IMR-90 (cell line): ENCODE results near the gene RMND5B. TPM values are rescaled to one million over a fixed set of nuclear protein-coding genes. Genes with fewer than 3 reads are reported as not detected.

ENCODE experiments used
- ATAC-seq: fragments of 200-7000 bp; cut with Tn5 transposase; 2 replicates; pipeline ENCODE4 v1.9.1; 2020; ENCODE audit warnings: low read depth, mild to moderate bottlenecking, moderate library complexity
- BruUV-seq: library from RNA; stranded (reverse); fragments of 400-500 nt; replicated peaks from 2 replicates; lab custom pipeline; 2021; lab: Mats Ljungman, UMichigan
- CTCF ChIA-PET: fragments of 300-600 bp; formaldehyde crosslinking; extraction: SDS; loops from one replicate; lab custom pipeline; 2021; ENCODE audit warnings: antibody characterized with exemption; lab: Yijun Ruan, JAX
- POLR2A ChIA-PET: fragments of 300-600 bp; sonication (Branson Sonifier 250); formaldehyde crosslinking; loops from one replicate; lab custom pipeline; 2022; ENCODE audit warnings: antibody characterized with exemption; ENCODE audit not compliant: unreplicated experiment; lab: Charles Lee
- DNase-seq: peaks from one replicate; pipeline ENCODE4 v3.0.0; 2013
- H2AFZ ChIP-seq: replicated peaks from 2 replicates; pipeline ENCODE3; 2013; ENCODE audit warnings: low read length, mild to moderate bottlenecking; ENCODE audit not compliant: poor library complexity
- H2AK5ac ChIP-seq: 2 replicates; pipeline ENCODE4 v1.6.1; 2013; ENCODE audit warnings: low read depth, low read length, inconsistent platforms
- H2AK9ac ChIP-seq: replicated peaks from 2 replicates; pipeline ENCODE3; 2013; ENCODE audit warnings: mild to moderate bottlenecking, low read depth, low read length, moderate library complexity; ENCODE audit not compliant: poor library complexity
- H2BK120ac ChIP-seq: 2 replicates; pipeline ENCODE4 v1.6.1; 2013; ENCODE audit warnings: low read depth, low read length, inconsistent platforms
- H2BK15ac ChIP-seq: 3 replicates; pipeline ENCODE4 v1.6.1; 2013; ENCODE audit warnings: low read depth, low read length, inconsistent platforms
- H2BK20ac ChIP-seq: 2 replicates; pipeline ENCODE4 v1.6.1; 2013; ENCODE audit warnings: low read depth, mild to moderate bottlenecking, inconsistent platforms, low read length, moderate library complexity
- H2BK5ac ChIP-seq: 2 replicates; pipeline ENCODE4 v1.6.1; 2013; ENCODE audit warnings: mild to moderate bottlenecking, low read depth, low read length, inconsistent platforms; ENCODE audit not compliant: poor library complexity, severe bottlenecking
- H3K14ac ChIP-seq: replicated peaks from 2 replicates; pipeline ENCODE4 v1.6.1; 2013; ENCODE audit warnings: low read depth, low read length, inconsistent platforms
- H3K18ac ChIP-seq: 2 replicates; pipeline ENCODE4 v1.6.1; 2013; ENCODE audit warnings: low read depth, low read length, control low read depth
- H3K23ac ChIP-seq: 2 replicates; pipeline ENCODE4 v1.6.1; 2013; ENCODE audit warnings: low read depth, low read length, inconsistent platforms
- H3K27ac ChIP-seq: 2 replicates; pipeline ENCODE4 v1.5.1; 2013; ENCODE audit warnings: mild to moderate bottlenecking, control low read depth, low read length; ENCODE audit not compliant: insufficient read depth
- H3K27me3 ChIP-seq: 2 replicates; pipeline ENCODE4 v1.6.1; 2013; ENCODE audit warnings: low read length; ENCODE audit not compliant: control insufficient read depth, insufficient read depth
- H3K36me3 ChIP-seq: 2 replicates; pipeline ENCODE4 v1.6.1; 2013; ENCODE audit warnings: low read length, mixed read lengths; ENCODE audit not compliant: control insufficient read depth, insufficient read depth
- H3K4ac ChIP-seq: 2 replicates; pipeline ENCODE4 v1.6.1; 2013; ENCODE audit warnings: low read depth, low read length, inconsistent platforms
- H3K4me1 ChIP-seq: 2 replicates; pipeline ENCODE4 v1.6.1; 2013; ENCODE audit warnings: low read length, mixed read lengths; ENCODE audit not compliant: control insufficient read depth, insufficient read depth
- H3K4me2 ChIP-seq: 2 replicates; pipeline ENCODE4 v1.6.1; 2013; ENCODE audit warnings: low read depth, mild to moderate bottlenecking, control low read depth, low read length, moderate library complexity
- H3K4me3 ChIP-seq: 2 replicates; pipeline ENCODE4 v1.5.1; 2013; ENCODE audit warnings: low read depth, mild to moderate bottlenecking, control low read depth, low read length, moderate library complexity; ENCODE audit not compliant: insufficient read depth
- H3K56ac ChIP-seq: 2 replicates; pipeline ENCODE4 v1.6.1; 2013; ENCODE audit warnings: low read length, inconsistent platforms; ENCODE audit not compliant: insufficient read depth; ENCODE audit errors: extremely low read depth
- H3K79me1 ChIP-seq, 2 experiments: 2 replicates each; pipeline ENCODE4 v1.6.1; 2013; ENCODE audit warnings: low read length in 2 of 2, inconsistent platforms in 1 of 2, low read depth in 1 of 2
- H3K9ac ChIP-seq: 2 replicates; pipeline ENCODE4 v1.6.1; 2013; ENCODE audit warnings: low read depth, low read length, control low read depth
- H3K9me1 ChIP-seq: 2 replicates; pipeline ENCODE4 v1.6.1; 2013; ENCODE audit warnings: low read length, inconsistent platforms; ENCODE audit not compliant: insufficient read depth
- H3K9me3 ChIP-seq: 2 replicates; pipeline ENCODE4 v1.6.1; 2013; ENCODE audit warnings: low read length; ENCODE audit not compliant: control insufficient read depth, insufficient read depth
- H4K20me1 ChIP-seq: 2 replicates; pipeline ENCODE4 v1.6.1; 2013; ENCODE audit warnings: low read length, inconsistent platforms; ENCODE audit not compliant: insufficient read depth
- H4K5ac ChIP-seq: 2 replicates; pipeline ENCODE4 v1.6.1; 2013; ENCODE audit warnings: mild to moderate bottlenecking, low read depth, low read length, control low read depth
- H4K8ac ChIP-seq, 2 experiments: 2 replicates each; pipeline ENCODE4 v1.6.1; 2013; ENCODE audit warnings: low read depth in 2 of 2, low read length in 2 of 2, control low read depth in 1 of 2, inconsistent platforms in 1 of 2
- H4K91ac ChIP-seq: 2 replicates; pipeline ENCODE4 v1.6.1; 2013; ENCODE audit warnings: low read depth, low read length, inconsistent platforms; ENCODE audit not compliant: insufficient read depth
- BHLHE40 ChIP-seq: fragments of 150-350 bp; IDR thresholded peaks from 2 replicates; pipeline ENCODE4 v1.6.1; 2016; ENCODE audit warnings: mild to moderate bottlenecking, low read depth, low read length
- CEBPB ChIP-seq: IDR thresholded peaks from 2 replicates; pipeline ENCODE4 v1.6.1; 2012; ENCODE audit warnings: low read depth, low read length, improper control_type of control experiment
- CHD1 ChIP-seq: IDR thresholded peaks from 2 replicates; pipeline ENCODE4 v1.6.1; 2012; ENCODE audit warnings: low read depth, low read length, improper control_type of control experiment
- CTCF ChIP-seq: conservative IDR thresholded peaks from 2 replicates; pipeline ENCODE4 v1.5.1; 2012; ENCODE audit warnings: mild to moderate bottlenecking, low read depth, low read length, improper control_type of control experiment
- ELK1 ChIP-seq: fragments of 150-350 bp; IDR thresholded peaks from 2 replicates; pipeline ENCODE4 v1.6.1; 2016; ENCODE audit warnings: low read depth, mild to moderate bottlenecking, low read length, moderate library complexity, borderline replicate concordance
- FOS ChIP-seq: fragments of 150-350 bp; IDR thresholded peaks from 2 replicates; pipeline ENCODE4 v1.6.1; 2016; ENCODE audit warnings: low read depth, low read length
- MAFK ChIP-seq: IDR thresholded peaks from 2 replicates; pipeline ENCODE4 v1.6.1; 2012; ENCODE audit warnings: low read depth, low read length, improper control_type of control experiment
- MAZ ChIP-seq: IDR thresholded peaks from 2 replicates; pipeline ENCODE4 v1.6.1; 2012; ENCODE audit warnings: low read depth, mild to moderate bottlenecking, low read length, improper control_type of control experiment, moderate library complexity, borderline replicate concordance
- MXI1 ChIP-seq: IDR thresholded peaks from 2 replicates; pipeline ENCODE4 v1.6.1; 2012; ENCODE audit warnings: low read depth, mild to moderate bottlenecking, low read length, moderate library complexity, borderline replicate concordance
- NFE2L2 ChIP-seq: fragments of 150-350 bp; IDR thresholded peaks from 2 replicates; pipeline ENCODE4 v1.6.1; 2016; ENCODE audit warnings: low read depth, mild to moderate bottlenecking, low read length
- POLR2A ChIP-seq: IDR thresholded peaks from 2 replicates; pipeline ENCODE4 v1.6.1; 2012; ENCODE audit warnings: mild to moderate bottlenecking, low read depth, low read length
- RAD21 ChIP-seq: IDR thresholded peaks from 2 replicates; pipeline ENCODE4 v1.6.1; 2012; ENCODE audit warnings: low read length, improper control_type of control experiment
- RCOR1 ChIP-seq: IDR thresholded peaks from 2 replicates; pipeline ENCODE4 v1.6.1; 2012; ENCODE audit warnings: mild to moderate bottlenecking, low read length, improper control_type of control experiment; ENCODE audit not compliant: insufficient replicate concordance
- RFX5 ChIP-seq: IDR thresholded peaks from 2 replicates; pipeline ENCODE4 v1.8.0; 2012; ENCODE audit warnings: low read depth, mild to moderate bottlenecking, low read length, moderate library complexity
- SMC3 ChIP-seq: fragments of 150-350 bp; IDR thresholded peaks from 2 replicates; pipeline ENCODE4 v1.6.1; 2016; ENCODE audit warnings: low read depth, mild to moderate bottlenecking, antibody characterized with exemption, low read length, moderate library complexity
- USF2 ChIP-seq: fragments of 150-350 bp; IDR thresholded peaks from 2 replicates; pipeline ENCODE4 v1.6.1; 2017; ENCODE audit warnings: mild to moderate bottlenecking, antibody characterized with exemption, low read length, low read depth
- WGBS, 2 experiments: methylation state at CpG; one replicate each; pipeline versions ENCODE4 v1.1.5 to v1.1.7; 2013; ENCODE audit warnings: missing lambda C conversion rate in 2 of 2; ENCODE audit not compliant: insufficient read length in 1 of 2; ENCODE audit errors: extremely low coverage in 2 of 2; 5-methylcytosine and 5-hydroxymethylcytosine counted together
- dilution Hi-C: fragments of 300-500 bp; cut with HindIII; formaldehyde crosslinking; loops from one replicate; pipeline ENCODE4 v1.14.3; 2018; ENCODE audit warnings: low sequenced_read_pairs; ENCODE audit not compliant: unreplicated experiment
- in situ Hi-C: fragments of 300-500 bp; cut with MboI; formaldehyde crosslinking; loops from 3 replicates; pipeline ENCODE4 v1.14.3; 2019; ENCODE audit warnings: low sequenced_read_pairs, inconsistent platforms, mixed read lengths
- intact Hi-C: fragments of 100-400 bp; cut with micrococcal nuclease; formaldehyde crosslinking; loops from 2 replicates; pipeline ENCODE4 v1.10.0; 2022
- polyA plus RNA-seq, 3 experiments: library from polyadenylated mRNA; depleted of rRNA; stranded (reverse); fragments of >200 nt; gene quantifications; 2 replicates each; pipeline ENCODE4 v1.2.3, GENCODE V29; 2012; ENCODE audit warnings: low replicate concordance in 1 of 3
- total RNA-seq: library from RNA; depleted of rRNA; stranded (reverse); fragments of >200 nt; gene quantifications from 2 replicates; pipeline ENCODE4 v1.2.3, GENCODE V29; 2012

Gene RMND5B
- total and polyA plus RNA-seq, 2 of the 4 experiments (the other 2 are of a cell fraction) = 14.0 to 19.5 TPM

GRCh38 chr5:178106086-178106485 lies 24.7 kb upstream of the RMND5B start:
- ChIA-PET CTCF (no interaction called here), POLR2A (no interaction called here)
- H2BK20ac ChIP-seq = no peak overlapping the region
- WGBS, 2 experiments = 40% methylated on average over 1 of the region's 4 CpGs; no CpG with 5 or more reads in 1 of the 2 experiments
- no peak overlapping the region for H2BK15ac ChIP-seq
- no peak for TF ChIP-seq RFX5
- no peak for TF ChIP-seq ELK1
- TF ChIP-seq MAZ = no peak
- TF ChIP-seq MAFK = no peak
- no peak for TF ChIP-seq RCOR1
- no peak for TF ChIP-seq POLR2A
- TF ChIP-seq FOS = no peak
- TF ChIP-seq CEBPB = no peak
- TF ChIP-seq BHLHE40 = no peak
- TF ChIP-seq RAD21 = no peak
- no peak for TF ChIP-seq NFE2L2
- no peak for TF ChIP-seq CTCF
- TF ChIP-seq SMC3 = no peak
- TF ChIP-seq CHD1 = no peak
- no peak for TF ChIP-seq USF2
- no peak for TF ChIP-seq MXI1
- no peak overlapping the region for H2BK5ac ChIP-seq
- no peak overlapping the region for H2AK5ac ChIP-seq
- H4K5ac ChIP-seq = no peak overlapping the region
- no peak overlapping the region for H4K8ac ChIP-seq
- H3K36me3 ChIP-seq = no peaks in the 10 kb centered on the region
- H3K14ac ChIP-seq = no peak overlapping the region
- H3K4ac ChIP-seq = no peak overlapping the region
- H3K27me3 ChIP-seq = peaks cover 25% of the 10 kb centered on the region
- dilution Hi-C loops (no loop called here), in situ Hi-C loops (no loop called here), intact Hi-C loops (no loop called here)
- H3K4me2 ChIP-seq = no peak overlapping the region
- H3K4me3 ChIP-seq = no peak overlapping the region
- no peak overlapping the region for H2BK120ac ChIP-seq
- no peaks in the 10 kb centered on the region for H3K4me1 ChIP-seq
- no peaks in the 10 kb centered on the region for H4K20me1 ChIP-seq
- H3K9ac ChIP-seq = no peak overlapping the region
- H3K18ac ChIP-seq = no peak overlapping the region
- H3K9me1 ChIP-seq = no peaks in the 10 kb centered on the region
- H2AFZ ChIP-seq = no peak overlapping the region
- H2AK9ac ChIP-seq = no peak overlapping the region
- H3K23ac ChIP-seq = no peak overlapping the region
- ATAC-seq (no peak), DNase-seq (no peak)
- H4K91ac ChIP-seq = no peak overlapping the region
- no peaks in the 10 kb centered on the region for H3K79me1 ChIP-seq
- no peaks in the 10 kb centered on the region for H3K9me3 ChIP-seq
- H3K56ac ChIP-seq = no peak overlapping the region
- no peak overlapping the region for H3K27ac ChIP-seq
- BruUV-seq = no TSS peak
